HG03095 (cell line): ENCODE data around the gene TK2.
"Not testable (repeated sequence)": the region's sequence is repeated elsewhere in the genome, so short reads cannot be mapped to it uniquely, and the experiment has no call there.

Source experiments
- ATAC-seq: cut with Tn5 transposase; IDR thresholded peaks from one replicate; pipeline ENCODE4 v1.9.1; 2021; ENCODE audit warnings: moderate library complexity; ENCODE audit not compliant: unreplicated experiment

TK2 gene

DNA sequence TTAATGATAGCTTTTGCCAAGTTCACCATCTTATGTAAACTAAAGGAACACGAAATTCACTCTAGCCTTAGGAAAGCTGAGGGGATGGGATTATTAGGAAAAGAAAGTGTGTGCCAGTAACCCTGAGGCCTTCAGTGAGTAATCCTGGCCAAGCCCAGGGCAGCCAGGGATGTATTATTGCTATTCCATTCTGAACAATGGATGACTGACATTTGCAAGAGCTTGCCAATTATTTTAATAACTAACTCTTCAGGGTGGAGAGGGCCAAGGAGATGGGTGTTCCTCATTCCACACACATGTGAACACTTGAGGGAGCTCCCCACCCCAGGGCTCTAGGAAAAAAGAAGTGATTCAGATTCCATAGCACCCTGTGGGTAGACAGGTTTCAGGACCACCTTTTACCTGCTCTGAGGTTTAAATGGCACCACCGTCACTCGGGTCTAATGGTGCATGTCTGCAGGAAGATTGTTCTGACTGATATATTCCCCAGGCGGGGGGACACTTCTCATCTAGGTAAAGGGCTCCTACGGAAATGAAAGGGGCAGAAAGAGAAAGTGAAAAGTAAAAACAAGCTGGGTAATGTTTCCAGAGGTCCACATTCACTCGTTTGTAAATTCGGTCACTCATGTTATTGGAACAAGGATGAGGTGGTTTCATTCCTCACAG, 41.5 kb downstream of the TK2 start:
- ATAC-seq: no peak

DNA sequence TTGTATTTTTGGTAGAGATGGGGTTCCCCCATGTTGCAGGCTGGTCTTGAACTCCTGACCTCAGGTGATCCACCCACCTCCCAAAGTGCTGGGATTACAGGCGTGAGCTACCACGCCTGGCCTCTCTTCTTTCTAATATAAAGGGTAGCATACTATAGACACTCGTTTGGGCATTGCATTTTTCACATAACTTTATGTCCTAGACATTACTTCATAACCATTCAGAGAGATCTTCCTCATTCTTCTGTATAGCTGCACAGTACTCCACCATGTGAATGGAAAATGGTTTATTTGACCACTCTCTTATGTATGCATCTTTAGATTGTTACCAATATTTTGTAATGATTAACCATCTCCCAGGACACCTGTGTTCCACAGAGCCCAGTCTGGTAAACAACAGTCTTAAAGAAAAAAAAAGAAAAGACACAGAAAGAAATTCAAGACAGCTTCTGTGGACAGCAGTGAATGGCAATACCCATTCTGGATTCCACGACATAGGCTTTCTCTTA, 42.1 kb downstream of the TK2 start:
- ATAC-seq: no peak

DNA sequence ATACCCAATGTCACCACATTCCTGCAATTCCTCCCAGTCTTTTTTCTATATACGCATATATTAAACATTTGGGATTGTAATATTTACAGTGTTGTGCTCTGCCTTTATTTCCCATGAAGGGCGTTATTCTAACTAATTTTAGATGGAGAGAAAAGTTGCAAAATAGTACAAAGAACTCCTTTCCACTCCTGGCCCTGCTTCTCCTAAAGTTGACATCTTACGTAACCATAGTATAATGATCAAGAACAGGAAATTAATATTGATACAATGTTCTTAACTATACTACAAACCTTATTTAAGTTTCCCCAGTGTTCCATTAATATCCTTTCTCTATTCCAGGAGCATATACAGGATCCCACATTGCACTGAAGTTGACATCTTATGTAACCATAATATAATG, 46.3 kb downstream of the TK2 start:
- ATAC-seq: no peak

DNA sequence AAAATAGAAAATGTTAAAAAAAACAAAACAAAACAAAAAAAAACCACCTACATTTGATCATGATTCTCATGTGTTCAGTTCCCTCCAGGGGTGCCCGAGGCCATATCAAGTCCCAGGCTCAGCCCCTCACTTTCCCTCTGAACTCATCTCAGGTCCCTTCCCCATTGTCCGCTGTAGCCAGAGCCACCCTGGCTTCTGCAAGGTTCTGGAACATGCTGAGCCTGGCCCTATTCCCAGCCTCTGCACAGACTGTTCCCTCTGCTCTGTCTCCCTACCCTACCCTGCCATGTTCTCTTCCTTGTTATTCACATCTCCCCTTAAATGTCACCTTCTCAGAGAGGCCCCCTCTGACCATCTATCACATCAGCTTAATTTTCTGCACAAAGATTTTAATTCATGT, 46.9 kb downstream of the TK2 start:
- ATAC-seq: no peak

DNA sequence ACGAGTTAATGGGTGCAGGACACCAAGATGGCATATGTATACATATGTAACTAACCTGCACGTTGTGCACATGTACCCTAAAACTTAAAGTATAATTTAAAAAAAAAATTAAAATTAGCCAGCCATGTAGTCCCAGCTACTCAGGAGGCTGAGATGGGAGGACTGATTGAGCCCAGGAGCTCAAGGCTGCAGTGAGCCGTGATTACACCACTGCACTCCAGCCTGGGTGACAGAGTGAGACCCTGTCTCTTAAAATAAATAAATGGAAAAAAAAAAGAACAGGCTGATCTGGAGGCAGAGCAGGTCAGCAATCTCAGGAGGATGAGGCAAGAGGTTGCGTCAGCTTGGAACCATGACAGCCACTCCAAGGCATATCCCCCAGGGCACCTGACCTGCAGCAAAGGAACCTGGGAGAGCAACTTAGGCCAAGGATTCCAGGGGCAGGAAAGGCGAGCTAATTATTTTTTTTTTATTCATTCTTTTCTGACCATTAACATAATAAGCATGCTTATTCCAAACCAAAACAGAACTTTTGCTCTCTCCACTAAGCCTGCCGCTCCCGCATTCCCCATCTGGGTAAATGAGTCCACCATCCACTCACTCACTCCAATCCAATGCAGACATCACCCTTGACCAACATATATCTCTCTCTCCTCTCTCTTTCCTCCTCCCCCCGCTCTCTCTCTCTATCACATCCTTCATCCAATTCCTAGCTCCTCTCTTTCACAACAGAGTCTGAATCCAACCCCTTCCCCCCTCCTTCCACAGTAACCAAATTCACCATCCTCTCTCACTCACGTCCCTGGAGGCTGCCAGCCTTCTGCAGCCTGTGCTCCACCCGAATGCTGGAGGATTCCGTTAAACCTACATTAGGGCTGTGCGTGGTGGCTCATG, 47.7 kb downstream of the TK2 start:
- no peak for ATAC-seq

DNA sequence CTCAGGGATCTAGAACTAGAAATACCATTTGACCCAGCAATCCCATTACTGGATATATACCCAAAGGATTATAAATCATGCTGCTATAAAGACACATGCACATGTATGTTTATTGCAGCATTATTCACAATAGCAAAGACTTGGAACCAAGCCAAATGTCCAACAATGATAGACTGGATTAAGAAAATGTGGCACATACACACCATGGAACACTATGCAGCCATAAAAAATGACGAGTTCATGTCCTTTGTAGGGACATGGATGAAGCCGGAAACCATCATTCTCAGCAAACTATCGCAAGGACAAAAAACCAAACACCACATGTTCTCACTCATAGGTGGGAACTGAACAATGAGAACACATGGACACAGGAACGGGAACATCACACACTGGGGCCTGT, 48.4 kb downstream of the TK2 start:
- not testable (repeated sequence) for ATAC-seq

DNA sequence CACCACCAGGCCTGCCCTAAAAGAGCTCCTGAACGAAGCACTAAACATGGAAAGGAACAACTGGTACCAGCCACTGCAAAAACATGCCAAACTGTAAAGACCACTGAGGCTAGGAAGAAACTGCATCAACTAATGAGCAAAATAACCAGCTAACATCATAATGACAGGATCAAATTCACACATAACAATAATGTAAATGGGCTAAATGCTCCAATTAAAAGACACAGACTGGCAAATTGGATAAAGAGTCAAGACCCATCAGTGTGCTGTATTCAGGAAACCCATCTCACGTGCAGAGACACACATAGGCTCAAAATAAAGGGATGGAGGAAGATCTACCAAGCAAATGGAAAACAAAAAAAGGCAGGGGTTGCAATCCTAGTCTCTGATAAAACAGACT, 52.0 kb downstream of the TK2 start:
- not testable (repeated sequence) for ATAC-seq

DNA sequence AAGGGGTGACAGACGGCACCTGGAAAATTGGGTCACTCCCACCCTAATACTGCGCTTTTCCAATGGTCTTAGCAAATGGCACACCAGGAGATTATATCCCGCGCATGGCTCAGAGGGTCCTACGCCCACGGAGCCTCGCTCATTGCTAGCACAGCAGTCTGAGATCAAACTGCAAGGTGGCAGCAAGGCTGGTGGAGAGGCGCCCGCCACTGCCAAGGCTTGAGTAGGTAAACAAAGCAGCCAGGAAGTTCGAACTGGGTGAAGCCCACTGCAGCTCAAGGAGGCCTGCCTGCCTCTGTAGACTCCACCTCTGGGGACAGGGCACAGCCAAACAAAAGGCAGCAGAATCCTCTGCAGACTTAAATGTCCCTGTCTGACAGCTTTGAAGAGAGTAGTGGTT, 53.7 kb downstream of the TK2 start:
- not testable (repeated sequence) for ATAC-seq

DNA sequence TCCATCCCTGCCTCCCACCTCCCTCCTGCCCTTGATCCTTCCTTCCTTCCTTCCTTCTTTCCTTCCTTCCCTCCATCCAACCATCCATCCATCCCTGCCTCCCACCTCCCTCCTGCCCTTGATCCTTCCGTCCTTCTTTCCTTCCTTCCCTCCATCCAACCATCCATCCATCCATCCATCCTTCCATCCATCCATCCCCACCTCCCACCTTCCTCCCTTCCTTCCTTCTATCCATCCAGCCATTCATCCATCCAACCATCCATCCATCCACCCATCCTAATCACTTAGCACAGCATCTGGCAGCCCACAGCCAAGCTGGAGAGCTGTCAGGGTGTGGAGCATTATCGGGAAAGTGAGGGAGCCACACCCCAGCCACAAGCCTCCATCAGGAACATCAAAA, 54.5 kb downstream of the TK2 start:
- no peak for ATAC-seq

DNA sequence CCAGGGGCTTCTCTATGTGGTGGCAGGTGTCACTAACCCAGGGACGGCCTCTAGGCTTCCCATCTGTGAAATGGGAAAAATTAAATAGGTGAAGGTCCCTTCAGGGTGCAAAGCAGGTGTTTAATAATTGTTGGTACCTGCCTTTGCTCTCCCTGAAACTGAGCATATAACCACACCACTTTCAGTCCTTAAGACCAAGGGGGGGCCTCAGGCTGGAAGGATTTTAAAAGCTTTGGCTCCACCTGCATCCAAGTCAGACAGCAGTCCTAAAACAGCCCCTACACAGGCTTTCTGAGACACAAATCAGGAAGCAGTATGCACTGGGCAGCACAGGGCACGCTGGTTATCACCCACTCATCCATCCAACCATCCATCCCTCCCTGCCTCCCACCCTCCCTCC, 55.0 kb downstream of the TK2 start:
- ATAC-seq: no peak

DNA sequence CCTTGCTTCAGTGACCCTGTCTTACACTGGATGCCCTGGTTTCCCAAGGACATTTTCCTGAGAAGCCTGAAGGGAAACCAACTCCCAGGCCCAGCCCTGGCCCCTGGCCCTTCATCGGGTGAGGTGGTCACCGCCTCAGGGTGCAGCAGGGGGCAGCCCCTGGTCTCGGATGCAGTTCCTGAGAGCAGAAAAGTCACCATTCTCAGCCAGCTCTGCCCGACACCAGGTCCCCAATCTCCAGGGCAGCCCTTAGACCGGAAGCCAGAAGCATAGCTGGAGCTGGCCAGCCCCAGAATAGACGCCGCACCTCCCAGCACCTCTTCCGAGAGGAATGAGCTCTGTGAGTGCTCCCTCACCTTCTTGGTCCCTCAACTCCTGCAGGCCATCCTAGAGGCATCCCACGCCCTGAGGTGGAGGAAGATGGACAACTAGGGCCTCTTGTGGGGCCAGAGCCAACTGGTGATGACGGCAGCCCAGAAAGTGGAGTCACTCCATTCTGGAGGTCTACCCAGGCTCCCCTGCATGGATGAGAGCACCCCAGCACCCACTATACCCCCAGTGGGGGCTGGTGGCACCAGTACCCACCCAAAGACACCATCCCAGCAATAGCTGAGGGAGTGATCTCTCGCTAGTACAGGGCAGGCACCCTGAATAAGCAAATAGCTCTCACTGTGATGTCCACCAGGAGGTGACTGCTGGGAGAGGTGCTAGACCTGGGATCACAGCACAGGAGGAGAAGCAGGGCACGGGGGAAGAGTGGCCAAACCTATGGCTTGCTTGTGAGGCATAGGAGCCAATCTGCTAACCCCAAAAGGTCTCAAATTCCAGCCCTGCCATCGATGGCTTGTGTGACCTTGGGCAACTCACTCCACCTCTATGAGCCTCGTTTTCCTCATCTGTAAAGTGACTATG, 56.2 kb downstream of the TK2 start:
- ATAC-seq: no peak

DNA sequence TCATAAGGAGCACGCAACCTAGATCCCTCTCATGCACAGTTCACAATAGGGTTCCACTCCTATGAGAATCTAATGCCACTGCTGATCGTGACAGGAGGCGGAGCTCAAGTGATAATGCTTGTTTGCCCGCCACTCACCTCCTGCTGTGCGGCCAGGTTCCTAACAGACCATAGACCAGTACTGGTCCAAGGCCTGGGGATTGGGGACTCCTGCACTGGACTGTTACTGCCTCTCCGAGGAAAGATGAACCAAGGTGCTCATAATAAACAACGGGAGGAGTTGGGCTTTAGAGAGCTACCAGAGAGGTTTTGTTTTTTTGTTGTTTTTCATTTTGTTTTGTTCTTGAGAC, 58.2 kb downstream of the TK2 start:
- no peak for ATAC-seq

DNA sequence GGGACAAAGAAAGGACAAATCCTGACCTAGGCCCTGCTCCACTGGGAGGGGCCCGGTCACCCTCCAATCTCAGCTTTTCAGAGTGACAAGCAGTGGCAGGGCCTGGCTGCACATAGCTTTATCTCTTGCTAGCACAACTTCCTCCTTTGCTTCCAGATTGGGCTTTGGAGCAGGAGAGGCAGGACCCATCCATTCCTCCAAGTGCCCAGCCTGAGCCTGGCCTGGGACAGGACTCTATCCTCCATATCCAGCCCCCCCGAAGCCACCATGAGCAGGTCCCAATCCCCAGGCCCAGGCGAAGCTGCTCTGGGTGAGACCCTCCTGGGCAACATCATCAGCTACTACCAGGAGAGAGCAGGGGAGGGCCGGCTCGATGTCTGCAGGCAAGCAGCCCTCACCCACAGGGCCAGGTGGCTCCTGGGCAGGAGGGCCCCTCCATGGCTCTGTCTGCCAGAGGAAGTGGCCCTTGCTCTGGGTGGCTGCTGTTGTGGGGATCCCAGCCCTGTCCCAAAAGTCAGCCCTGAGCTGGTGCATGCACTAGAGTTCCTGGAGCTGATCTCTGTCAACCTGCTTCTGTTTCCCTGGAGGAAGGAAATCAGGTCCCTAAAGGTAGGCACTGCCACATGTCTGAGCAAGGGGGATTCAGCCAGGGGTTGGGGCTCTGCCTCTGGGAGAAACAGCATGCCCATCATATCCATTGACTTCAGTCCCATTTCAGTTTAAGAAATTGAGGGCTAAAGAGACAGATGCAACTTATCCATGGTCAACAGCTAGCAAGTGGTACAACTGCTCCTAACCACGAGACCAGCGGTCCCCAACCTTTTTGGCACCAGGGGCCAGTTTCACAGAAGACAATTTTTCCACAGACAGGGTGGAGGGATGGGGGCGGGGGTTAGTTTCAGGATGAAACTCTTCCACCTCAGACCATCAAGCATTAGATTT, 58.9 kb downstream of the TK2 start:
- ATAC-seq: no peak

DNA sequence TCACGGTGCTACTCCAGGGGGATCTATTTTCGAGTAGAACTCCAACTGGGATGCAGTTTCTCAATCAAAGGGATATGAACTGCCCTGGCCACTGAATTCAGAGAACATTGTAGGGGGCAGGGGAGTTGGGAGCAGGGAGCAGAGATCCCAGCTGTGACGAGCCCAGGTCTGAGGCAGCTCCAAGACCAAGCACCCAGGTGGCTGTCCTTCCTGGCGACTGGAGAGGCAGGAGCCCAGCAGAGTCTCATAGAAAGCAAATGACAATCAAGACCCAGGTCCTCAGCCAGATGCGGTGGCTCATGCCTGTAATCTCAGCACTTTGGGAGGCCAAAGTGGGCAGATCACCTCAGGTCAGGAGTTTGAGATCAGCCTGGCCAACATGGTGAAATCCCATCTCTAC, 60.1 kb downstream of the TK2 start:
- no peak for ATAC-seq

DNA sequence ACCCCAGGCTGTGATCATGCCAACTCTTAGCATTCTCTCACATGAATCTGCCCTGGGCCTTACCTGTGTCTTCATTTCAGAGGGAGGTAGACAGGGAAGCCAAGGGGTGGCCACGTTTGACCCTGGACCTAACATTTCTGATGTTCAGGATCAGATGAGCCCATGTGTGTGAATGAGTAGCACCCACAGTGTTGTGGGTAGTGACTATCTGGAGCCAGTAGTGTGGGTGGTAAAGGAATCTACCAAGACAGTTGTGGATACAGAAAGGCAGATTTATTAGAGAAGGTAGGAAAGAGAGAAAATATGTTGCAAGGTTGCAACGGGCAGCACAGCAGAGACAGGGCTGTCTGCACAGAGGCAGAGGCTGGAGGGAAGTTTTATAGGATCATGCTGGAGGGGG, 60.5 kb downstream of the TK2 start:
- ATAC-seq: no peak

DNA sequence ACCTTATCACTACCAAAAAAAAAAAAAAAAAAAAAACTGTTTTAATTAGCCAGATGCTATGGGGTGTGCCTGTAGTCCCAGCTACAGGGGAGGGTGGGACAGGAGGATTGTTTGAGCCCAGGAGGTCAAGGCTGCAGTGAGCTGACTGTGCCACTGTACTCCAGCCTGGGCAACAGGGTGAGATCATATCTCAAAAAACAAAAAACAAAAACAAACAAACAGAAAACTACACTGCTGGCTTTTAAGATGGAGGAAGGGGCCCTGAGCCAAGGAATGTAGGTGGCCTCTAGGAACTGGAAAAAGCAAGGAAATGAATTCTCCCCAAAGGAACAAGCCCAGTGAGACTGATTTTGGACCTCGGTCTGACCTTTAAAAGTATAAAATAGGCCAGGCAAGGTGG, 61.4 kb downstream of the TK2 start:
- ATAC-seq: no peak

DNA sequence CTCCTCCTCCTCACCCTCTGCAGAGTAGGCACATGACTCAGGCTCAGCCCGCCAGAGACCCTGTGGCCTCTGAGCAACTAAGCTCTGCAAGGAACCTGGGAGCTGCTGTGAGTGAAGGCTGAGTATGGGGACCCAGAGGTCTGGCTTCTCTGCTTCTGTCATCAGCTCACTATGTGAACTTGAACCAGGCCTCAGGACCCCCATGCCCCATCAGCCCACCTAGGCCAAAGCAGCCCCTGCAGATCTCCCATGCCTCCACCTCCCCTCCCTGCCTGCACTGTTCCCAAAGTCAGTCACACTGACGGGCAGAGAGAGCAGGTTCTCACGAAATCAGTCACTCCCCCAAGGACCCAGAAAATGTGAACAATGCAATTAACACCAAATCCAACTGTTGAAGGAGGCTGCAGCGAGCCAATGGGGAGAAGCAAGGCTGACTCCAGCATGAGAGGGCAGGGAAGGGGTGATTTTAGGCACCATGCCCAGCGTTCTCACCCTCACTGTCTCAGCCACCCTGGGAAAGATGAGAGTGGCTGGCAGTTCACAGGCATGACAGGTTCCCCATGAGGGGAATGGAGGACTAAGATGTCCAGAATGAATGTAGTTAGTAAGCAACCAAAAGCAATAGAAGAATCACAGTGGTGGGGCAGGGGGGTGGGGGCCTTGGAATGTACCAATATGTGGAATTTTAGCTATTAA, 62.2 kb downstream of the TK2 start:
- no peak for ATAC-seq

DNA sequence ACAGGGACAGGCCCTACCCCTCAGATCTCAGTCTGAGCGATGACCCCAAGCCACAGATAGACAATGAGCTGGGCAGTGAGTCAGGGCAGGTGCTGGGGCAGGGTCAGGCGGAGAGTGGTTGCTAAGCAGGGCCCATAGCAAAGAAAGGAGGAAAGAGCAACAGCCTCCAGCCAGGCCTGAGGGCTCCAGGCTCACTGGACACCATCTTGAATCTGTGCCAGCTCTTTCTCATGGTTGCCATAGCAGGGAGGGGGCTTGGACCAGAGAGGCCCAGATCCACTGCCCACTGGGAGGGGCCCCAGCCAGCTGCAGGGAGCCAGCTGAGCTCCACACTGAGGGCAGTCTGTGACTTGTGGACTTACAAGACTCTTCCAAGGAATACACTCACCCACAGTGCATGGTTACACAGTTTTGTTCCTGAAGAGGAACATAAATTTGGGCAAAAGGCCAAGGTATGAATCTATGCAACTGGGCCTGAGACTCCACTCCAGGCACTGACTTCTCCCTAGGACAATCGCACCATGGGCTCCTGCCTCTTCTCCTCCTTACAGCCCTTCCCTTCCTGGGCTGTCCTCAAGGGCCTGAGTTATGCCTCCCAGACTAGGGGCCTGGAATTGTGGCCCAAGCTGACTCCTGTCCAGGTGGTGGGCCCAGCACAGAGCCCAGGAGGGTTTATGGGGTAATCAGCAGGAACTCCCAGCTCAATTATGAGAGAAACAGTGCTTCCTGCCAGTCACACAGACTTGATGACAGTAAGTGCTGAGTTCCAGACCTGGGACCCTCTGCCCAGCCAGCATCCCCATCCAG, 62.9 kb downstream of the TK2 start:
- ATAC-seq: no peak
